Astrocyte of the spinal cord (primary cell): ENCODE results near the gene ZNF286A.
"Not testable (repeated sequence)": the region's sequence is repeated elsewhere in the genome, so short reads cannot be mapped to it uniquely, and the experiment has no call there.

Experiments
- DNase-seq: peaks from one replicate; pipeline ENCODE4 v3.0.0; 2011; ENCODE audit warnings: low read depth, low spot score
- H3K4me3 ChIP-seq: 2 replicates; pipeline ENCODE4 v1.5.1; 2011; ENCODE audit warnings: low read depth, mild to moderate bottlenecking, low read length, moderate library complexity
- in situ Hi-C: cut with HindIII; loops from 2 replicates; pipeline ENCODE4 v1.10.0; 2017; ENCODE audit warnings: low sequenced_read_pairs
- TF ChIP-seq, protein P1 (sequence below): IDR thresholded peaks from 2 replicates; pipeline ENCODE4 v1.5.1; 2012; ENCODE audit warnings: low read depth, mild to moderate bottlenecking, low read length, inconsistent platforms

The ZNF286A gene

GRCh38 chr17:15742921-15743320 lies 43.4 kb downstream of the ZNF286A start:
- H3K4me3 ChIP-seq: no peak overlapping the region
- in situ Hi-C loops: no loop called here
- no peak for DNase-seq
- TF ChIP-seq, protein P1, sequence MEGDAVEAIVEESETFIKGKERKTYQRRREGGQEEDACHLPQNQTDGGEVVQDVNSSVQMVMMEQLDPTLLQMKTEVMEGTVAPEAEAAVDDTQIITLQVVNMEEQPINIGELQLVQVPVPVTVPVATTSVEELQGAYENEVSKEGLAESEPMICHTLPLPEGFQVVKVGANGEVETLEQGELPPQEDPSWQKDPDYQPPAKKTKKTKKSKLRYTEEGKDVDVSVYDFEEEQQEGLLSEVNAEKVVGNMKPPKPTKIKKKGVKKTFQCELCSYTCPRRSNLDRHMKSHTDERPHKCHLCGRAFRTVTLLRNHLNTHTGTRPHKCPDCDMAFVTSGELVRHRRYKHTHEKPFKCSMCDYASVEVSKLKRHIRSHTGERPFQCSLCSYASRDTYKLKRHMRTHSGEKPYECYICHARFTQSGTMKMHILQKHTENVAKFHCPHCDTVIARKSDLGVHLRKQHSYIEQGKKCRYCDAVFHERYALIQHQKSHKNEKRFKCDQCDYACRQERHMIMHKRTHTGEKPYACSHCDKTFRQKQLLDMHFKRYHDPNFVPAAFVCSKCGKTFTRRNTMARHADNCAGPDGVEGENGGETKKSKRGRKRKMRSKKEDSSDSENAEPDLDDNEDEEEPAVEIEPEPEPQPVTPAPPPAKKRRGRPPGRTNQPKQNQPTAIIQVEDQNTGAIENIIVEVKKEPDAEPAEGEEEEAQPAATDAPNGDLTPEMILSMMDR: no peak

GRCh38 chr17:15744074-15744676 lies 44.6 kb downstream of the ZNF286A start:
- no peak overlapping the region for H3K4me3 ChIP-seq
- no peak for DNase-seq
- in situ Hi-C loops: no loop called here
- TF ChIP-seq, protein P1: no peak

GRCh38 chr17:15744885-15745284 lies 45.3 kb downstream of the ZNF286A start:
- H3K4me3 ChIP-seq: no peak overlapping the region
- peak; percentile 39 for DNase-seq
- in situ Hi-C loops: no loop called here
- TF ChIP-seq, protein P1: no peak

DNA sequence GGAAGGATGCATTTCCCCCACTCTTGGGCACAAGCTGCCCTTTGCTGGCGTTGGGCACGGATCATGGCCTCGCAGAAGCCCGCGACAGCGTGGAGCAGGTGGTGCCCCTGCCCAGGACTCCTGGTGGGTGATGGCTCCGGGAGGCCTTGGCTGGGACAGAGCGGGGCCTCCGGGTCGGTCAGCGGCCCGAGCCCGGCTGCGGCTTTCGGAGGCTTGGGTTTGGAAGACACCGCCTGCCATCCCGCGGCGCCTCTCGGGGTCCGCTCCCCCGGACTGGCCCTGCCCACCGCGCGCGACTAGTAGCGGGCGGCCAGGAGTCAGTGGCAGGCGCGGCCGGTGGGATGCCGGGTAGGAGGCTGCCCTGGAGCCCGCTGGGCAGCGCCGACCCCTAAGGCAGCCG lies 49.9 kb downstream of the ZNF286A start:
- DNase-seq, H3K4me3 ChIP-seq, in situ Hi-C loops: not testable (repeated sequence)

DNA sequence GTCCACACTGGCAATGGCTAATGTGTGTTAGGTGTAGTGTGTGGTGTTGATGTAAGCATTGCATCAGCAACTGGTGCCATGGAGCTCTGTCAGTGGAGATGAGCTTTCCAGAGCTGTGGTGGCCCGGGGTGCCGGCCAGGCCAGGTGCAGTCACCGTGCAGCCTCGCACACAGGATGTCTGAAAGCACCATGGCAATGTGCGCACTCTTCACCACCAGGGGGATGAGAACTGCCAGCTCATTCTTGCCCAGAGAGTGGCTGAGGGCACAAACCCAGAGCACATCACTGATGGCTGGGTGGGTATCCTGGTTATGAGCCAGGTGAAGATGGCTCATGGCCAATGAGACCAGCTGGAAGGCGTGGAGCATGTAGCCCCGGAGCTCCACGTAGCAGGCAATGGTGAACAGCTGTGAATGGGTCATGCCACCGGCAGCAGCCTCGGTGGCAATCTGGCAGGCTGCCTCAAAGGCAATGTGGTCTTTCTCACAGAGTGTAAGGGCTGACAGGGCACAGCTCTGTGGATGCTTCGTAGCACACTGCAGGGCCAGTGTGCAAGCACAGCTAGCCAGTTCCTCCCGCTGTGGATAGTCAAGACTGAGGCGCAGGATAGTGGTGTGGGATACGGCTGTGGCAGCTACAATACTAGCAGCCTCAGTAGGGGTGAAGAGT lies 69.4 kb downstream of the ZNF286A start:
- in situ Hi-C loops, H3K4me3 ChIP-seq, DNase-seq: not testable (repeated sequence)
